HEK293T (cell line): ENCODE results near the gene AMT.
"Not testable (repeated sequence)": the region's sequence is repeated elsewhere in the genome, so short reads cannot be mapped to it uniquely, and the experiment has no call there.

Source experiments
- ELF4 ChIP-seq: fragments of 450-650 bp; IDR thresholded peaks from 2 replicates; pipeline ENCODE4 v1.6.1; 2017; ENCODE audit warnings: antibody characterized with exemption
- FOXM1 ChIP-seq: fragments of 450-650 bp; IDR thresholded peaks from 2 replicates; pipeline ENCODE4 v1.6.1; 2017; ENCODE audit warnings: mild to moderate bottlenecking, borderline replicate concordance

- not testable (repeated sequence) for TF ChIP-seq ELF4, FOXM1
These were observed 31.0 kb downstream of the AMT start for GRCh38 chr3:49391310-49391709.
